Smooth muscle cell of trachea (primary cell): ENCODE results near the gene MFSD2A. TPM values are rescaled to one million over a fixed set of nuclear protein-coding genes. Genes with fewer than 3 reads are reported as not detected.

Source experiments
- total RNA-seq: library from RNA; depleted of rRNA; stranded (reverse); fragments of >200 nt; gene quantifications from 2 replicates; pipeline ENCODE4 v1.2.1, GENCODE V29; 2014

MFSD2A gene
- 0.58 and 4.1 TPM in 2 replicates for total RNA-seq

GRCh38 chr1:39954870-39955546 is at the start of gene MFSD2A:
Gene MFSD2A (plus strand): TSS chr1:39955145. CDS start chr1:39955293, 148 bp downstream.

Other genes starting within 250 kb of the MFSD2A start
- 30.3 and 47.6 TPM in 2 replicates for gene PPIE, start 216.3 kb upstream of the MFSD2A start, total RNA-seq
- 1.9 and 4.1 TPM in 2 replicates for gene OXCT2, start 183.8 kb upstream of the MFSD2A start, total RNA-seq
- gene BMP8B, start 166.3 kb upstream of the MFSD2A start, total RNA-seq: not detected in 2 replicates
- gene TRIT1, start 71.6 kb upstream of the MFSD2A start, total RNA-seq: 19.2 and 25.6 TPM in 2 replicates
- 0.15 and 1.5 TPM in 2 replicates for gene MYCL, start 53.2 kb upstream of the MFSD2A start, total RNA-seq
- 420 and 558 TPM in 2 replicates for gene CAP1, start 85.6 kb downstream of the MFSD2A start, total RNA-seq
- 49.5 and 73.4 TPM in 2 replicates for gene PPT1, start 142.1 kb downstream of the MFSD2A start, total RNA-seq
- 24.6 and 29.4 TPM in 2 replicates for gene RLF, start 206.2 kb downstream of the MFSD2A start, total RNA-seq